HG02938 (cell line): Measurements from ENCODE around the gene ARHGAP11A.

Experiments used
- ATAC-seq: cut with Tn5 transposase; IDR thresholded peaks from one replicate; pipeline ENCODE4 v1.9.1; 2021; ENCODE audit warnings: mild to moderate bottlenecking, moderate library complexity; ENCODE audit not compliant: unreplicated experiment

Gene ARHGAP11A

GRCh38 chr15:32656496-32656895, 41.2 kb downstream of the ARHGAP11A start:
- no peak for ATAC-seq

- ATAC-seq, result peak; percentile 63
Measured at GRCh38 chr15:32657198-32657883, 42.0 kb downstream of the ARHGAP11A start.

GRCh38 chr15:32657941-32658340, 42.6 kb downstream of the ARHGAP11A start:
- ATAC-seq, result no peak

GRCh38 chr15:32659340-32660155, 44.2 kb downstream of the ARHGAP11A start:
- no peak for ATAC-seq

GRCh38 chr15:32663671-32664070, 48.4 kb downstream of the ARHGAP11A start:
- no peak for ATAC-seq

GRCh38 chr15:32664796-32665195, 49.5 kb downstream of the ARHGAP11A start:
- no peak for ATAC-seq

- ATAC-seq, result no peak
Measured at GRCh38 chr15:32667321-32667720, 52.0 kb downstream of the ARHGAP11A start.

GRCh38 chr15:32668942-32669341, 53.6 kb downstream of the ARHGAP11A start:
- ATAC-seq, result no peak

- ATAC-seq, result no peak
Measured at GRCh38 chr15:32669896-32670611, 54.8 kb downstream of the ARHGAP11A start.

- no peak for ATAC-seq
Measured at GRCh38 chr15:32670623-32671022, 55.3 kb downstream of the ARHGAP11A start.

- no peak for ATAC-seq
Measured at GRCh38 chr15:32671339-32672325, 56.3 kb downstream of the ARHGAP11A start.

- no peak for ATAC-seq
Measured at GRCh38 chr15:32674681-32675080, 59.4 kb downstream of the ARHGAP11A start.

- no peak for ATAC-seq
Measured at GRCh38 chr15:32675466-32675865, 60.2 kb downstream of the ARHGAP11A start.

GRCh38 chr15:32676169-32676568, 60.9 kb downstream of the ARHGAP11A start:
- no peak for ATAC-seq

GRCh38 chr15:32677238-32677750, 62.0 kb downstream of the ARHGAP11A start:
- no peak for ATAC-seq

GRCh38 chr15:32679298-32679690, 64.0 kb downstream of the ARHGAP11A start:
- ATAC-seq, result no peak

- ATAC-seq, result no peak
Measured at GRCh38 chr15:32682569-32682968, 67.3 kb downstream of the ARHGAP11A start.

GRCh38 chr15:32682977-32683630, 67.8 kb downstream of the ARHGAP11A start:
- ATAC-seq, result no peak

GRCh38 chr15:32683906-32684584, 68.7 kb downstream of the ARHGAP11A start:
- no peak for ATAC-seq
